ENCODE results near the gene GYPC.
"Not testable (repeated sequence)": the region's sequence is repeated elsewhere in the genome, so short reads cannot be mapped to it uniquely, and the experiment has no call there.

GYPC gene, protein sequence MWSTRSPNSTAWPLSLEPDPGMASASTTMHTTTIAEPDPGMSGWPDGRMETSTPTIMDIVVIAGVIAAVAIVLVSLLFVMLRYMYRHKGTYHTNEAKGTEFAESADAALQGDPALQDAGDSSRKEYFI

DNA sequence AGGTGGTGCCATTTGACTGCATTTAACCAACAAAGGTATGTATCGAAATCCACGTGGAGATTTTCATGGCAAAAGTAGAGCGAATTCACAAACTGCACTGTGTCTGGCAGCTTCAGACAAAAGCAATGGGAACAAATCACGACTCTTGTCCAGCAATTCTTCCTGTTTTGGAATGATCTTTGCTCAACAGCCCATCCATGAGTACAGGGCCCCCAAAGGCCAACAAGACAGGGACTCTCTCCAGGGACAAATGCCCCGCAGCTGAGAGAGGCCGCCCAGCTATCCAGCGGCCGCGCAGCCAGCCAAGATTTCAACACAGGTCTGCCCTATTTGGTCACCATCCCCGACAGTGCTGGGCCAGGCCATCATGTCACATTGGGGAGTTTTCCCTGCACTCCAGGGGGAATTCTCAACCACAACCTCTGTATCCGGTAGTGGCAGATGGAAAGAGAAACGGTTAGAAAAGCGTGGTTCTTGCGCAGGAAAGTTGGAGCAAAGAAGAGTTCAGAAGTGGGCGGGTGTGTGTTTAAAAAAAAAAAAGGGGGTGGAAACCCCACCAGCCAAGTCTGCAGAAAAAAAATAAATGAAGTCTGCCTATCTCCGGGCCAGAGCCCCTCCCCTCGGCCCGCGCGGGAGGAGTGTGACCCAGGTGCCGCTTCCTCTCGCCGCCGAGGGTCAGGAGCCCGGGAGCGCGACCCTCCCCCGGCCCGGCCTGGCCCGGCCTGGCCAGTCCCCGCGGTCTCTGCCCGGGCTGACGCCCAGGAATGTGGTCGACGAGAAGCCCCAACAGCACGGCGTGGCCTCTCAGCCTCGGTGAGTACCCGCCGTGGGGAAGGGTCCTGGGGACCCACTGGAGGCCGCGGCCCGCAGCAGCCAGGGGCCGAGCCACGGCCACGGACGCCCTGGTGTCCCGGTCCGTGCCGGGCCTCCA, at the start of gene GYPC:
Gene GYPC (plus strand): TSS at position 659 of the 931 bp plus-strand sequence. CDS start 106 bp downstream, at position 765.
- no peak for DNase-seq

DNA sequence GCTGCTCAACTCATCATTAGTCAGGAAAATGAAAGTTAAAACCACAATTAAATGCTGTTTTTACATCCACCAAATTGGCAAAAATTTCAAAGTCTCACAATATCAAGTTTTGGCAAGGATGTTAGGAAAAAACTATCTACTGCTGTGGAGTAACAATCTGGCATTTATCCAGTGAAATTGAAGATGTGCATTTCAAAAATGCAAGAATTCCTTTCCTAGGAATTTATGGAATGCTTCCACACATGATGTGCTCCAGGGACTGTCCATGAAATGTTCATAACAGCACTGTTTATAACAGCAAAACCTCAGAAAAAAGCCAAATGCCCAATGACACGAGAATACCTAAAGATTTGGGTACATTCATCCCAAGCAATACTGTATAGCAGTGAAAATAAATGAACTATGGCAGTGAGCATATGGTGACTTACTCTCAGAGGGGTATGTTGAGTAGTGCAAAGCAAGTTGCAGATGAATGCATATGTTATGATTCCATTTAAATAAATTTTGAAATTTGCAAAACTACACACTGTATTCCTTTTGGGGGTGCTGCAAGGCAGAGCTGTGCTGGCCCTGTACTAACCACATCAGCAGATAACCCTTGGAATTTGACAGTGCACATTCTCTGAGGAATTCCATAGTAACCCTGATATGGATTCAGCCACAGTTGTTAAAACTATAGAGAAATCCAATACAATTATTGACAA, 41.3 kb upstream of the GYPC start:
- no peak for DNase-seq

DNA sequence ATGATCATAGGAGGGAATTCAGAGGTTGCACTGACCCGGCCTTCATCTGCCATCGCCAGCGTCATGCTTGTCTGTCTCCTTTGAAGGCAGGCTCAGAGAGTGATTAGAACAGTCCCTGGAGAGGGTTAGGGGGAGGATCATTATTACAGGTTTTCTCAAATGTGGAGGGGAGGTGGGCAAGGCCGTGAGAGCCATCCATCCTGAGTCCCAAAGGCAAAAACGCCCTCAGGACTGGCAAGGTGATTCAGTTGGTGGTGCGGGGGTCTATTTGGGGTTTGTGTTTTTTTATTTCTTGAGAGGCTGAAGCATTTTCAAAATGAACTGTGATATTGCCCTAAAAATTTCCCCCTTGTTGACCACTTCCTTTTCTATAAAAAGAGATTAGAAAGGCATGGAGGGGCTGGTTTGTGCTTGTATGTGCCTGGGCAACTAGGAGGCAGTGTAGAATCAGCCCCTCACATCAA, 39.3 kb upstream of the GYPC start:
- no peak for DNase-seq

DNA sequence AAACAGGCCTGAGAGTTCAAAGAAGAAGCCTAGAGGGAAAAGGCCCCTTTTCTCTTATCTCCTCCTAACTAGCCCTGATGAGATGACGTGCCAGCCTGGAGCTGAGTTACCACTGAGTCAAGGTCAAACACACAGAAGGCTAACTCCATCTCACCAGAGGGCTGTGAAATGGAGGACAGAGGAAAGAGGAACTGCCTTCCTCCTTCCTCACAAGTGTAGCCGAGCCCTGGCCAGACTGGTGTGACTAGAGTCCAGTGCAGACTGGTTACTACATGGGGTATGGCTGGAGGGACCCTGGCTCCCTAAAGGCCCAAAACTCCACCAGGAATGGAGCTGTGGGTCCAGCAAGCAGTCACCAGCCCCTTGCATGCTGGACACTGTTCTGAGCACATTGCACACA, 35.7 kb upstream of the GYPC start:
- no peak for DNase-seq

DNA sequence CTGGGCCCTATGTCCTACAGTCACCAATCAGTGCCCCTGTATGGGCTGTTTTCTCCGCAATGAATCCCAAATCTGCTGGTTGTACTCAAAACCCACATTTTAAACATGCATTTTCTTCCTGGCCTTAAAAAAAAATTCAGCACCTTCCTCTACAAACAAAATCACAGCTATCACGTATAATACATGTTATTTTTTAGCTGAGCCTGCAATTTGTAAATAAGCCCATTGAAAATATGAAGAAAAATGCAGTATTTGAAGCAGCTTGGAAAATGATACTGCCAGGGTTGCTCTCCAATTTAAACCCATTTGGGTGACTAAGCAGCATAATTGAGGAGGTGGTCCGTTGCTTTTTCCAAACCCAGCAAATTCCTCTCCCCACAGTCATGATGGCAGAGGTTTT, 33.0 kb upstream of the GYPC start:
- DNase-seq = no peak

DNA sequence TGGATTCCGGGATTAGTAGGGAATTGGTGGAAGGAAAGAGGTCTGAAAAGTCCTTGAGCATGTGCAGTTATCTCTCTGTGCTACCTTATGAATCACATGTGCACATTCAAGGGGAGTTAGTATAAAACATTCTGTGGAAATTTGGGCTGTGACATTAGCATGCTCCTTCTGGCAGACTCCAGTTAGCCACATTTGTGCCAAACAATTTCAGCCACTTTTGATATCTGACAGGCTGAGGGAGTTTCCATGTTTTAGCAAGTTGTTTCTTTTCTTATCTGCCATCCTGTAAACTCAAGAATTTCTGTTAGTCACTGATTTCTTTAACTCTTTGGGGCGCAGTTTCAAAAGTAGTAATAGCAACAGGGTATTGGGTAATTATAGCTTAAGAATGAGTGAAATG, 28.3 kb upstream of the GYPC start:
- DNase-seq = no peak

DNA sequence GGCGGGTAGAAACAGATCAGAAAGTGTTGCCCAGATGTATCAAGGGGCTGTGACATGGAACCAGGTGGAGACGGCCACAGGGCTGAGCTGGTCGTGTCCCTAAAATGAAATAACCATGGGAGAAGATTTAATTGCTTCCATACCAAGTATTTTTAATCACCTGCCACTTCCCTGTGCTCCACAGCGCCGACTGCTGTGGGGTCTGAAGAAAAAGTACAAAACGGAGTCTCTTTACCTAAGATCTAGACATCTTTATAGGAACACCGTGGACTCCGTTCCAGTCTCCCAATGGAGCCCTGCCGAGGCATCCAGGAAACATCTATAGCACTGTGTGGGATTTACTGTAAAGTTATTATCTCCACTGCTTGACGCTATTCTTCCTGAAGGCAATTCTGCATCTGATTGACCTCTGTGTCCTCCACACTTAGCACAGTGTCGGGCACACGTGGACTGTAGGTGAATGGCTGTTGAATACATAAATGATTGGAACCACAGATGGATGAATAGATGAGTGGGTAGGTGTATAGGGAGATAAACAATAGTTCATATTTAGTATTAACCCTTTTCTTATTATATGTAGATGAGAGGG, 21.6 kb upstream of the GYPC start:
- no peak for DNase-seq

DNA sequence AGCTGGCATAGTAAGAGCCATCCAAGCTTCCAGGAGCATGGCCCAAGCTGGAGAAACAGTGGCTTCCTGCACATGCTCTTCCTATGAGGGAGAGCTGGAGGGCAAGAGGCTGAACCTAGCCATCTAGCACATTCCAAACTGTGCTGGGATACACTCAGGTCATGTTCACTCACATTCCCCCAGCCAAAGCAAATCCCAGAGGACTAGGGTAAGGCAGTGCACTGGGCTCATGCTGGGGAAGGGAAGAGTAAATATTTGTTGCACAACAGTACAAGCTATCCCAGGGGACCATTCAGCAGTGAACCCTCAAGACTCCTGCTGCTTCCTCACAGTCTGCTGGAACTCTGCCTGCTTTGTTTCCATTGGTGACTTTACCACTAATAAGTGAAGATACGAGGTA, 20.7 kb upstream of the GYPC start:
- DNase-seq = no peak

DNA sequence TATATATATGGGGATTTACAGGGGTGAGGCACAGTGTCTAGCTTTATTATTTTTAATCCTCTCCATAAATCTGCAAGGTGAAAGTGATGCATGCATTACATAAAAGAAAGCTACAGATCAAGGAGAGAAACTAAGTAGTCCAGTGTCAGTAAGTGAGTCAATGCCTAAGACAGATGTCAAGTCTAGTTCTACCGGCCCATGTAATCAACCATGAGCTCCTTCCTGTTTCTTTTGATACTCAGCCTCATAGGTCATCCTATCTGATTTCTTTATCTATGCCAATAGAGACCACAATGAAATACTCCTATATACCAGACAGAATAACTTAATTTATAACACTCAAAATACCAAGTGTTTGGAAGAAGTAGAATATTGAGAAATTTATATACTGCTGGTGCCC, 20.2 kb upstream of the GYPC start:
- DNase-seq = no peak

DNA sequence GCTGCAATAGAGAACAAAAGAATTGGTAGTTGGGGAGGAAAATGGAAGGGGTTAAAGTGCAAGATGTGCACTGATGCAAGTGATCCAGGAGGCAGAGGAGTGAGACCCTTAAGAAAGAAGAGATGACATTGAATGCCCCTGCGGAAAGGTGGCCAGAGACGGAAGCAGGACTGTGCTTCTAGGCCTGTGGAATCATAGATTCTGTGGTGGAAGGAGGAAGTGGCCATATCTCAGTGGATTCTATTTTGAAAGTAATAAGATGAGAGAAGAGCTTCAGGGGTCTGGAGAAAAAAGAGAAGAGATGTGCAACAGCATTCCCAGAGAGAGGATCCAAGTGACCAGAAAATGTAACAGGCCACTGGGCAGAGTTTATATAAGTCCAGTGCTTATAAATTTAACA, 18.6 kb upstream of the GYPC start:
- no peak for DNase-seq

DNA sequence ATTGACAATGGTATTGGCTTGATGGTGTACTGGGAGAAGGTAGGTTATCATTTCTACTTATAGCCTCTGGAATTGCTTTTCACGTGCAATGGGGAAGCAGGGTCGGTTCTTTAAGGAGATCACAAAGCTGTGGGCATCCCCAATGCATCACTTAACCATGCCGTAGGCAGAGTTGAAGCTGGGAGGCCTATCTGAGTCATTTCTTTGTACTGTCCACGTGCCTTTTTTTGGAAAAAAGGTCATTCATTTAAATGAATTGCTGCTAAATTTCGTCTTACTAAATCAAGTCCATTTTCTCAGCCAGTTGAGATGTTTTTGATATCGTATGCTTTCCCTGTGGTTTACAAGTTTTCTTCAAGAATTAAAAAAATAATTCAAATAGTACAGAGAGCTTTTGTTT, 17.2 kb upstream of the GYPC start:
- no peak for DNase-seq

DNA sequence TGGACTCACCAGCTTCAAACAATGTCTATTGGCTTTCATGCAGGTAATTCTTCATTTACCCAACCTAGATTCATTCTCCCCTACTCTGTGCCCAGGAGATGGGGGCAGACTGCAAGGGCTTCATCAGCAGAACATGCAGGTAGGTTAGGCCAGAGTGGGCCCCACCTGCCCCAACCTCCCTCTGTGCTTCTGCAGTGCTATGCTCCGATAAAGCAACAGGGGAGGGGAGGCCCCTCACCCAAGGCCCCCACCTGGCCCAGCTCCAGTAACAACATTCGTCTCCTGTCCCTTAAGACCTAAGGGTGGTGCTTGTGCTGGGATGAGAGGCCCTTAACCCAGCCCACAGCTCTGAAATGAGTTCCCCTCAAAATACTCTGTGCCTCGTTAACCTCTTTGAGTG, 16.7 kb upstream of the GYPC start:
- no peak for DNase-seq

DNA sequence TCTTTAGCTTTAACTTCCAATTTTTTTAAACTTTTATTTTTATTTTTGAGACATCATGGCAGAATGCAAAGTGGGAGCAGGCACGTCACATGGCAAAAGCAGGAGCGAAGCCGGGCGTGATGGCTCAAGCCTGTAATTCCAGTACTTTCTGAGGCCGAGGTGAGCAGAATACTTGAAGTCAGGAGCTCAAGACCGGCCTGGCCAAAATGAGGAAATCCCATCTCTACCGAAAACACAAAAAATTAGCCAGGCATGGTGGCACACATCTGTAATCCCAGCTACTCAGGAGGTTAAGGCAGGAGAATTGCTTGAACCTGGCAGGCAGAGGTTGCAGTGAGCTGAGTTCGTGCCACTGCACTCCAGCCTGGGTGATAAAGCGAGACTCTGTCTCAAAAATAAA, 14.7 kb upstream of the GYPC start:
- DNase-seq = not testable (repeated sequence)

DNA sequence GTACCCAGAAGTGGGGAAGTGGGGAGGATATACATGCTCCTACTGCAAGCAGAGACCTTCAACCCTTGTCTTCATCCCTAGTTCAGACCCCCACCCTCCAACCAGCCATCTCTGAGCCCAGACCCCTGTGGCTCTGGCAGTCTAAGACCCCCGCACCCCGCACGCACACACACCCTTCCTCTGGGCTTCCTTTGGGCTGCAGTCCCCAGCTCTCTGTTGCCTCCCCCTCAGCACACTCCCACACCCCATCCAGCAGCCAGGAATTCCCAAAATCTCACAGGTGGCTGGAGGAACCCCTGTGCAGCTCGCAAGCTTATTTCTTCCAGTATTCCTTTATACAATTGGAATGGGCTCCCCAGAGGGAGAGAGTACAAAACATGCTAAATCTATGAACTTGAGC, 13.9 kb upstream of the GYPC start:
- no peak for DNase-seq

DNA sequence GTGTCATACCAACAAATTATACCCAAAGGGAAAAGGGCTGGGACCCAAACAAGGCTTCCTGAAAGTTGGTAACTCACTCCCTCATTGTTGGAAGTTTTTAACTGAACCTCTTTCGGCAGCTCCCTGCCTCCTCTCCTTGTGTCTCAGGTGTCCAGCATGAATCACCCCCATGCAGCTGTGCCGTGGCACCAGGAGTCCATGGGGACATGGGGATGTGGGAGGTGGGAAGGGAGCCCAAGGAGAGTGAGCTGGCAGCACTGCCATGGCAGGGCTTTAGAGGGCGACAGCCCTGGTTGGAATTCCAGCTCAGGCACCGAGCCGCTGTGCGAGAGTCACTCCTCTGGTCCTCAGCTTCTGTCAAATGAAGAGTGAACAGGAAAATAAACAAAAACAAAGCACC, 12.5 kb upstream of the GYPC start:
- DNase-seq = no peak

DNA sequence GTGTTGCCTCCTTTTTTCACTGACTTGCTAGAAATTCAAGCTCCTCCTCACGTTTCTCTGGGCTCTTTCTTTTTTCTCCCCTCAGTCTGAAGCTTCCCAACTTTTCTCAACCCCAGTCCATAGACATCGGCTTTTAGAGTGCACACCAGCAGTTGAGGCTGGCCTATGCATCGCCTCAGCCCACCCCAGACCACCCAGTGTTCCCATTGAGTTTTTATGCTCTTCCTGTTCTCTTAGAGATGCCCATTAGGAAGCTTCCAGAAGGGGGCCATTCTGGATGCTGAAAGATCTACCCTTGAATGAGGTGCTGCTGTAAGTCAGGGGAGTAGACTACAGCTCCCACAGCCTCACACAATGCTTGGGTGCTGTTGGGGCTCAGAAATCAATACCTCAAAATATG, 12.0 kb upstream of the GYPC start:
- DNase-seq = no peak

DNA sequence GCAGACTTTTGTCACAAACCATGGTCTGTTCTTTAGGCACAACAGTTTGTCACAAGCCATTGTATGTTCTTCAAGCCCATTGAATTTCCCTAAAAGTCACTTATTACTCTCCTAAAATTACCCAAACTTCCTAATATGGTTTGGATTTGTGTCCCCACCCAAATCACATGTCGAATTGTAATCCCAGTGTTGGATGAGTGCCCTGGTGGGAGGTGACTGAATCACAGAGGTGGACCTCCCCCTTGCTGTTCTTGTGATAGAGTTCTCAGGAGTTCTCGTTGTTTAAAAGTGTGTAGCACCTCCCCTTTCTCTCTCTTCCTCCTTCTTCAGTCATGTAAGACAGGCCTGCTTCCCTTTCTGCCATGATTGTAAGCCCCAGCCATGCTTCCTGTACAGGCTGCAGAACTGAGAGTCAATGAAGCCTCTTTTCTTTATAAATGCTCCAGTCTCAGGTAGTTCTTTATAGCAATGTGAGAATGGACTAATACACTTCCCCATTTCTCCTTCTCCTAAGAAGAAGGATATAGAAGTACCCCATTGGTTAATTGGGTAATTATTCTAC, 11.2 kb upstream of the GYPC start:
- DNase-seq = no peak

DNA sequence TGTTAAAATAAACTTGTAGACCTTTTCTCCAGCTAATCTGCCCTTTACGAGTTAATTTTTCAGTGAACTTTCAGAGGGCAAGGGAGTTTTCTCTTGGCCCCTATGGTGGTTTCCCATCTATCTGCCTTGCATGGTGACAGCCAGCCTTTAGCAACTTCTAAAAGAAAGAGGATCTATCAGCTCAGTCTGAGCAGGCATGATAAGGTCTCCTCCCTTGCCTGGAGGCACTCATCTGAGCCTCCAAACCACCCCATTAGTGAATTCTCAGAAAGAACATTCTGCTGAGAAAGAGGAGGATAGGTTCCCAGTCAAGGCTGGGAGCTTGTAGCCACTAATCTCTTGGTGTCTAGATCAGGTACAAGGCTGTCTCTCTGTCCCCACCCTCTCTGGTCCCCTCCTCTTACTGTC, 10.7 kb upstream of the GYPC start:
- DNase-seq = no peak

DNA sequence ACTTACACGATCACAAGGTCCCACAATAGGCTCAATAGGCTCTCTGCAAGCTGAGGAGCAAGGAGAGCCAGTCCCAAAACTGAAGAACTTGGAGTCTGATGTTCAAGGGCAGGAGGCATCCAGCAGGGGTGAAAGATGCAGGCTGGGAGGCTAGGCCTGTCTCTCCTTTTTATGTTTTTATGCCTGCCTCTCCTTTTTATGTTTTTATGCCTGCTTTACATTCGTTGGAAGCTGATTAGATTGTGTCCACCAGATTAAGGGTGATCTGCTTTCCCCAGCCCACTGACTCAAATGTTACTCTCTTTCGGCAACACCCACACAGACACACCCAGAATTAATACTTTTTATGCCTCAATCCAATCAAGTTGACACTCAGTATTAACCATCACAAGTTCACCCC, 9.9 kb upstream of the GYPC start:
- DNase-seq = no peak

DNA sequence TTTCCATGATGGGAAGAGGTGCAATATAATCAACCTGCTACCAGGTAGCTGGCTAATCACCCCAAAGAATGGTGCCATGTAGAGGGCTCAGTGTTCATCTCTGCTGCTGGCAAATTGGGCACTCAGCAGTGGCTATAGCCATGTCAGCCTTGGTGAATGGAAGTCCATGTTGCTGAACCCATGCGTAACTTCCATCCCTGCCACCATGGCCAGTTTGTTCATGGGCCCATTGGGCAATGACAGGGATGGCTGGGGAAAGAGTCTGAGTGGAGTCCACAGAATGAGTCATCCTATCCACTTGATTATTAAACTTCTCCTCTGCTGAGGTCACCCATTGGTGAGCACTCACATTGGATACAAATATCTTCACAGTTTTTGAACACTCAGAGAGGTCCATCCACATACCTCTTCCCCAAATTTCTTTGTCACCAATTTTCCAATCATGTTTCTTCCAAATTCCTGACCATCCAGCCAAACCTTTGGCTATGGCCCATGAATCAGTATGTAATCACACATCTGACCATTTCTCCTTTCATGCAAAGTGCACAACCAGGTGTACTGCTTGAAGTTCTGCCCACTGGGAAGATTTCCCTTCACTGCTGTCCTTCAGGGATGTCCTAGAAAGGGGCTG, 8.1 kb upstream of the GYPC start:
- not testable (repeated sequence) for DNase-seq

DNA sequence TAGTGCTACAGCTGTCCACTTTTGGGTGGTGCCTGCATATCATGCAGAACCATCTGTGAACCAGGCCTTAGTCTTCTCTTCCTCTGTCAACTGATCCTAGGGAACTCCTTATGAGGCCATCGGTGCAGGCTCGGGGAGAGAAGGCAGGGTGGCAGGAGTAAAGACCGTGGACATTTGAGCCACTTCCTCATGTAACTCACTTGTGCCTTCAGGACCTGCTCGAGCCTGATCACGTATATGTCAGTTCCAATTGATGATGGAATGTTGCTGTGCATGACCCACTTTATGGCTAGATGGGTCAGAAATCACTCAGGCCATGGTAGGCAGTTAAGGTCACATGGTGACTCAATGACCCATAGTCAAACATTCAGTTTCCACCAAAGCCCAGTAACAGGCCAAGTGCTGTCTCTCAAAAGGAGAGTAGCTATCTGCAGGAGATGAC, 7.6 kb upstream of the GYPC start:
- DNase-seq = not testable (repeated sequence)

DNA sequence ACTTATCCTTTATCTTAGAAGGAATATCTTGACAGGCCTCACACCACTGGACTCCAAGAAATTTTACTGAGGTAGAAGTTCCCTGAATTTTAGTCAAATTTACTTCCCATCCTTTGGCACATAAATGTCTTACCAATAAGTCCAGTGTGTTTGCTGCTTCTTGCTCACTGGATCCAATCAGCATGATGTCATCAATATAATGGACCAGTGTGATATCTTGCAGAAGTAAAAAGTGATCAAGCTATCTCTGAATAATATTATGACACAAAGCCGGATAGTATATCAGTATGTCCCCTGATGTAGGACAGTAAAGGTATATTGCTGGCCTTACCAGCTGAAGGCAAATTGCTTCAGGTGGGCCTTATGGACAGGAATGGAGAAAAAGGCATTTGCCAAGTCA, 6.9 kb upstream of the GYPC start:
- no peak for DNase-seq

DNA sequence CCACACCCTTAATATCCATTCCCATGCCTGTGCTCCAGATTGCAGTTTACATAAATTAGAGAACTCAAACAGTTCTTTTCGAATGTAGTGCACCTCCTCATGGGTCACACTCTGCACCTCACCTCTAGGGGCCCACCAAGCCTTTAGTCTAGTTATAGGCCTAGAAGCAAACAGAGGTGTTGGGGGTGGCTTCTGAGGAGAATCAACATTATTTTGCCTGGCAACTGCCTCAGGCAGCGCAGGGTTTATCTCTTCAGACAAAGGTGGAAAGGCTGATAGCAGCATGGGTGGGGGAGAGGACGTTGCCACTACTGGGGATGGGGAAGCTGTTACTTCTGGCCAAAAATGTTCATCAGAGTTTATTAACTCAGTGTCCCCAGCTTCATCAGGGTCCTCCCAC, 5.0 kb upstream of the GYPC start:
- DNase-seq = no peak
